HepG2 (cell line): ENCODE measurements around the gene MAB21L4. TPM values are rescaled to one million over a fixed set of nuclear protein-coding genes. Genes with fewer than 3 reads are reported as not detected.

Experiments
- BRCA1 ChIP-seq: sonication (generic); formaldehyde crosslinking; IDR thresholded peaks from 2 replicates; pipeline ENCODE4 v1.4.0; 2020; ENCODE audit warnings: missing genetic modification reagents
- DNMT3B ChIP-seq: conservative IDR thresholded peaks from 2 replicates; pipeline ENCODE4 v1.6.1; 2016; ENCODE audit warnings: missing biosample characterization, control low read depth
- HNF4G ChIP-seq, 2 experiments: sonication (generic) in 1 of 2; formaldehyde crosslinking in 1 of 2; IDR thresholded peaks; 2 replicates each; pipeline versions ENCODE4 v1.4.0 to v1.6.1; 2011 to 2020; ENCODE audit warnings: borderline replicate concordance in 2 of 2, low read depth in 2 of 2, mild to moderate bottlenecking in 2 of 2, low read length in 1 of 2, missing genetic modification reagents in 1 of 2, moderate library complexity in 1 of 2
- KLF15 ChIP-seq: sonication (generic); formaldehyde crosslinking; IDR thresholded peaks from 2 replicates; pipeline ENCODE4 v1.8.1; 2023; ENCODE audit warnings: borderline replicate concordance, mild to moderate bottlenecking, inconsistent platforms, missing genetic modification reagents, mixed read lengths
- MXD3 ChIP-seq: IDR thresholded peaks from 2 replicates; pipeline ENCODE4 v1.6.1; 2016; ENCODE audit warnings: mild to moderate bottlenecking, missing biosample characterization, missing genetic modification reagents
- NCOA2 ChIP-seq: sonication (generic); formaldehyde crosslinking; IDR thresholded peaks from 2 replicates; pipeline ENCODE4 v1.8.0; 2022; ENCODE audit warnings: inconsistent platforms
- PAX8 ChIP-seq: sonication (generic); formaldehyde crosslinking; IDR thresholded peaks from 2 replicates; pipeline ENCODE4 v1.8.0; 2022; ENCODE audit warnings: mild to moderate bottlenecking, missing genetic modification reagents, borderline replicate concordance
- PRPF4 ChIP-seq: fragments of 200-400 bp; formaldehyde crosslinking; IDR thresholded peaks from 2 replicates; pipeline ENCODE4 v1.6.1; 2016; ENCODE audit warnings: low read length, low read depth; ENCODE audit not compliant: poor library complexity, severe bottlenecking
- SALL2 ChIP-seq: sonication (generic); formaldehyde crosslinking; IDR thresholded peaks from 2 replicates; pipeline ENCODE4 v1.8.1; 2023; ENCODE audit warnings: mild to moderate bottlenecking, missing genetic modification reagents, inconsistent platforms
- SNRNP70 ChIP-seq: fragments of 200-400 bp; formaldehyde crosslinking; IDR thresholded peaks from 2 replicates; pipeline ENCODE4 v1.6.1; 2017; ENCODE audit warnings: mild to moderate bottlenecking, low read depth, low read length, moderate library complexity
- YEATS2 ChIP-seq: sonication (generic); formaldehyde crosslinking; IDR thresholded peaks from 2 replicates; pipeline ENCODE4 v1.4.0; 2020; ENCODE audit warnings: missing genetic modification reagents, borderline replicate concordance
- ZBTB3 ChIP-seq: sonication (generic); formaldehyde crosslinking; IDR thresholded peaks from 2 replicates; pipeline ENCODE4 v1.4.0; 2020; ENCODE audit warnings: low read depth, mild to moderate bottlenecking, moderate library complexity, missing genetic modification reagents, borderline replicate concordance
- ZEB1 ChIP-seq: IDR thresholded peaks from 2 replicates; pipeline ENCODE4 v1.6.1; 2012; ENCODE audit warnings: mild to moderate bottlenecking, low read depth, inconsistent platforms; ENCODE audit not compliant: insufficient replicate concordance
- ZKSCAN1 ChIP-seq: fragments of 150-350 bp; IDR thresholded peaks from 2 replicates; pipeline ENCODE4 v1.6.1; 2014; ENCODE audit warnings: low read length
- ZNF253 ChIP-seq: sonication (generic); formaldehyde crosslinking; IDR thresholded peaks from 2 replicates; pipeline ENCODE4 v1.8.0; 2022; ENCODE audit warnings: mild to moderate bottlenecking, missing genetic modification reagents, borderline replicate concordance
- ZNF3 ChIP-seq: IDR thresholded peaks from 2 replicates; pipeline ENCODE4 v1.7.0; 2017; ENCODE audit warnings: inconsistent platforms
- ZNF430 ChIP-seq: sonication (generic); formaldehyde crosslinking; IDR thresholded peaks from 2 replicates; pipeline ENCODE4 v1.9.0; 2021; ENCODE audit warnings: mild to moderate bottlenecking, missing genetic modification reagents
- ZNF7 ChIP-seq: IDR thresholded peaks from 2 replicates; pipeline ENCODE4 v1.6.1; 2016; ENCODE audit warnings: missing biosample characterization, missing genetic modification reagents
- ZNF772 ChIP-seq: sonication (generic); formaldehyde crosslinking; IDR thresholded peaks from 2 replicates; pipeline ENCODE4 v1.5.0; 2020; ENCODE audit warnings: mild to moderate bottlenecking, missing genetic modification reagents
- ZNF879 ChIP-seq: sonication (generic); formaldehyde crosslinking; IDR thresholded peaks from 2 replicates; pipeline ENCODE4 v1.8.1; 2023; ENCODE audit warnings: missing genetic modification reagents
- polyA plus RNA-seq, 8 experiments: library from polyadenylated mRNA; depleted of rRNA in 3 of 8; stranded (reverse) in 7 of 8; unstranded in 1 of 8; fragments of >200 nt; fragmentation: Illumina TruSeq in 4 of 8; extraction: Trizol in 4 of 8; gene quantifications; 2 replicates each; pipeline versions ENCODE4 v1.2.1 to v1.2.3, GENCODE V29; 2011 to 2016; ENCODE audit warnings: low read depth in 4 of 8, missing spikeins in 1 of 8, mixed read lengths in 1 of 8; ENCODE audit not compliant: insufficient read depth in 1 of 8
- total RNA-seq, 5 experiments: library from RNA; depleted of rRNA; stranded (reverse); fragments of >200 nt; fragmentation: Illumina TruSeq; extraction: Trizol; gene quantifications; 2 replicates each; pipeline ENCODE4 v1.2.3, GENCODE V29; 2016; ENCODE audit warnings: low read depth in 1 of 5
- TF ChIP-seq, protein P1 (sequence below): sonication (generic); formaldehyde crosslinking; IDR thresholded peaks from 2 replicates; pipeline ENCODE4 v1.5.1; 2020; ENCODE audit warnings: missing genetic modification reagents, mild to moderate bottlenecking, borderline replicate concordance
- TF ChIP-seq, protein P2 (sequence below), 2 experiments: sonication (generic) in 1 of 2; formaldehyde crosslinking in 1 of 2; IDR thresholded peaks; 2 replicates each; pipeline versions ENCODE4 v1.4.0 to v1.6.1; 2016 to 2020; ENCODE audit warnings: borderline replicate concordance in 1 of 2, low read depth in 1 of 2, mild to moderate bottlenecking in 1 of 2, missing genetic modification reagents in 1 of 2

Gene MAB21L4
- total and polyA plus RNA-seq, 2 of the 13 experiments (the other 11 are each of a cell fraction or from before 2014, with no cell fraction given), result 3.0 to 14.0 TPM

DNA sequence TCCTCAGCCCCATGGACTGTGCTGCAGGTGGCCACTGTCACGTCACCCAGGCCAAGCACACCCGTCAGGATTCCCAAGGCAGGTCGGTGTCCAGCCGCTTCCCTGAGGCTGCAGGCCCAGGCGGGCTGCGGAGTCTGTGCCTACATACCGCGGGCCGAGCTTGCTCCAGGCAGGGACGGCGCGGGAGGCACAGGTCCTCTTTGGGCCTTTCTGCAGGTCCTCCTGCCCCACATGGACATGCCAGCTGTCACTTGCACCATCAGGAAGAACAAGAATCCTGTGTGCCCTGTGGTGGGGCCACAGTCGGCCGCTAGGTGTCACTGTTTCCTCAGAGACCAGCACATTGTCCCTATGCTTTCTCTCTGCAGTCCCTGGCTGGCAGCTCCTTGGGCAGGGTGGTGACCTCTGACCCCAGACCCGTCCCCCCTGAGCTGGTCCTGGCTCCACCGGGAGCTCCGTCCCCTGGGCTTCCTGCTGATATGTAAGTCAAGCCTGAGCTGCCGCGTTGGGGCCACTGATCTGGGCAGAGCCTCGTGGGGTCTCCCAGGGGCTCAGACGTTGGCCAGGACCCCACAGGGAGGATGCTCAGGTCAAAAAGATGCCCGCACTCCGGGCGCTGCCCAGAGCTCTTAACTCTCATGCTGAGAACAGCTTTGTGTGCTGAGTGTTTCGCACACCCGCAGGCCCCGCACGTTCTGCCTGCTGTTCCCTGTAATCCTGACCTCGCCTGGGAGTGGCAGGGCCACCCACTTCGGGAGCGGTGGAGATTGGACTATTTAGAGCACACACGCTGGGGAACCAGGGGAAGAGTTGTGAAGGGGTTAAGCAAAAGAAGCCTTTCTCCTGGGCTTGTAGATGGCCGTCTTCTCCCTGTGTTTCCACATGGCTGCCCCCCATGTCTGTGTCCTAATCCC is 44.6 kb downstream of the MAB21L4 start (continued):
- TF ChIP-seq, protein P1, sequence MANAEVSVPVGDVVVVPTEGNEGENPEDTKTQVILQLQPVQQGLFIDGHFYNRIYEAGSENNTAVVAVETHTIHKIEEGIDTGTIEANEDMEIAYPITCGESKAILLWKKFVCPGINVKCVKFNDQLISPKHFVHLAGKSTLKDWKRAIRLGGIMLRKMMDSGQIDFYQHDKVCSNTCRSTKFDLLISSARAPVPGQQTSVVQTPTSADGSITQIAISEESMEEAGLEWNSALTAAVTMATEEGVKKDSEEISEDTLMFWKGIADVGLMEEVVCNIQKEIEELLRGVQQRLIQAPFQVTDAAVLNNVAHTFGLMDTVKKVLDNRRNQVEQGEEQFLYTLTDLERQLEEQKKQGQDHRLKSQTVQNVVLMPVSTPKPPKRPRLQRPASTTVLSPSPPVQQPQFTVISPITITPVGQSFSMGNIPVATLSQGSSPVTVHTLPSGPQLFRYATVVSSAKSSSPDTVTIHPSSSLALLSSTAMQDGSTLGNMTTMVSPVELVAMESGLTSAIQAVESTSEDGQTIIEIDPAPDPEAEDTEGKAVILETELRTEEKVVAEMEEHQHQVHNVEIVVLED (CRISPR knock-in tag), result no peak
- TF ChIP-seq, protein P2, sequence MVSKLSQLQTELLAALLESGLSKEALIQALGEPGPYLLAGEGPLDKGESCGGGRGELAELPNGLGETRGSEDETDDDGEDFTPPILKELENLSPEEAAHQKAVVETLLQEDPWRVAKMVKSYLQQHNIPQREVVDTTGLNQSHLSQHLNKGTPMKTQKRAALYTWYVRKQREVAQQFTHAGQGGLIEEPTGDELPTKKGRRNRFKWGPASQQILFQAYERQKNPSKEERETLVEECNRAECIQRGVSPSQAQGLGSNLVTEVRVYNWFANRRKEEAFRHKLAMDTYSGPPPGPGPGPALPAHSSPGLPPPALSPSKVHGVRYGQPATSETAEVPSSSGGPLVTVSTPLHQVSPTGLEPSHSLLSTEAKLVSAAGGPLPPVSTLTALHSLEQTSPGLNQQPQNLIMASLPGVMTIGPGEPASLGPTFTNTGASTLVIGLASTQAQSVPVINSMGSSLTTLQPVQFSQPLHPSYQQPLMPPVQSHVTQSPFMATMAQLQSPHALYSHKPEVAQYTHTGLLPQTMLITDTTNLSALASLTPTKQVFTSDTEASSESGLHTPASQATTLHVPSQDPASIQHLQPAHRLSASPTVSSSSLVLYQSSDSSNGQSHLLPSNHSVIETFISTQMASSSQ (IDR thresholded peaks at IDR 0.05; ENCODE audit: low read depth), result no peak
- TF ChIP-seq, protein P2 (CRISPR knock-in tag; IDR thresholded peaks at IDR 0.05; ENCODE audit: borderline replicate concordance), result no peak
- TF ChIP-seq ZNF879 (CRISPR knock-in tag) (no peak), ZNF3 (CRISPR knock-in tag) (no peak), DNMT3B (CRISPR knock-in tag) (no peak), SNRNP70 (no peak), MXD3 (CRISPR knock-in tag) (no peak), SALL2 (no peak), ZKSCAN1 (no peak; the same call in 1 of the 2 replicates), BRCA1 (CRISPR knock-in tag) (no peak), KLF15 (CRISPR knock-in tag) (no peak), ZNF430 (0 out of 2 replicates have a peak, but pooled peaks have one; percentile 24), ZNF7 (CRISPR knock-in tag) (no peak), PRPF4 (no peak), ZNF253 (CRISPR knock-in tag) (no peak), ZNF772 (CRISPR knock-in tag) (no peak), NCOA2 (peak; percentile 36; the same call in 1 of the 2 replicates), HNF4G (IDR thresholded peaks at IDR 0.05; ENCODE audit: borderline replicate concordance, low read depth, low read length) (no peak), HNF4G (CRISPR knock-in tag; IDR thresholded peaks at IDR 0.05; ENCODE audit: borderline replicate concordance, low read depth) (peak; percentile 62; the same call in 1 of the 2 replicates), ZEB1 (no peak), PAX8 (CRISPR knock-in tag) (no peak), ZBTB3 (CRISPR knock-in tag) (no peak), YEATS2 (CRISPR knock-in tag) (no peak)
